MCF 10A (cell line): ENCODE data around the gene MED15. TPM values are rescaled to one million over a fixed set of nuclear protein-coding genes. Genes with fewer than 3 reads are reported as not detected.
A peak's percentile ranks its signal among the peaks of the same experiment; 100 is the strongest.

Source experiments
- BruUV-seq: library from RNA; stranded (reverse); fragments of 400-500 nt; replicated peaks from 2 replicates; lab custom pipeline; 2021; lab: Mats Ljungman, UMichigan
- CTCF ChIA-PET: fragments of 300-600 bp; sonication (Branson Sonifier 250); formaldehyde crosslinking; extraction: SDS; loops from one replicate; lab custom pipeline; 2021; ENCODE audit warnings: antibody characterized with exemption, inconsistent platforms; lab: Yijun Ruan, JAX
- POLR2A ChIA-PET: fragments of 300-600, 350-650 bp; sonication (Branson Sonifier 250); formaldehyde crosslinking; extraction: SDS; loops from one replicate; lab custom pipeline; 2020; ENCODE audit warnings: antibody characterized with exemption, inconsistent platforms; lab: Yijun Ruan, JAX
- DNase-seq: peaks from one replicate; pipeline ENCODE4 v3.0.0-alpha.2; 2018; ENCODE audit not compliant: unreplicated experiment
- H3K27ac Mint-ChIP-seq: one replicate; pipeline ENCODE4 v1.8.0; 2022; ENCODE audit warnings: mild to moderate bottlenecking, low read depth, mixed read lengths; ENCODE audit not compliant: unreplicated experiment
- H3K27me3 Mint-ChIP-seq: one replicate; pipeline ENCODE4 v1.8.0; 2022; ENCODE audit warnings: mixed read lengths; ENCODE audit not compliant: insufficient read depth, unreplicated experiment
- H3K36me3 Mint-ChIP-seq: one replicate; pipeline ENCODE4 v1.8.0; 2022; ENCODE audit warnings: mild to moderate bottlenecking, moderate library complexity, mixed read lengths; ENCODE audit not compliant: insufficient read depth, unreplicated experiment
- H3K4me1 Mint-ChIP-seq: one replicate; pipeline ENCODE4 v1.8.0; 2022; ENCODE audit warnings: mixed read lengths; ENCODE audit not compliant: insufficient read depth, unreplicated experiment
- H3K4me3 Mint-ChIP-seq: one replicate; pipeline ENCODE4 v1.8.0; 2022; ENCODE audit warnings: mild to moderate bottlenecking, moderate library complexity, mixed read lengths; ENCODE audit not compliant: unreplicated experiment
- H3K9me3 Mint-ChIP-seq: one replicate; pipeline ENCODE4 v1.8.0; 2022; ENCODE audit warnings: mixed read lengths; ENCODE audit not compliant: unreplicated experiment
- CTCF ChIP-seq: fragments of 200-600 bp; IDR thresholded peaks from one replicate; pipeline ENCODE4 v1.8.0; 2022; ENCODE audit warnings: antibody characterized with exemption, mild to moderate bottlenecking; ENCODE audit not compliant: unreplicated experiment
- intact Hi-C: fragments of 100-400 bp; cut with micrococcal nuclease; formaldehyde crosslinking; loops from 2 replicates; pipeline ENCODE4 v1.14.1; 2022
- total RNA-seq: library from RNA; stranded (reverse); gene quantifications from 2 replicates; pipeline ENCODE4 v1.2.3, GENCODE V29; 2022

MED15 gene
- total RNA-seq, 1 experiment from 2014 or later = 122 TPM

GRCh38 chr22:20494978-20495860 lies 12.2 kb upstream of the MED15 start, which contains the start of gene KLHL22:
Gene KLHL22, minus strand, starts transcription at chr22:20495795. Its CDS starts 6,584 bp downstream, at chr22:20489211.
- Mint-ChIP-seq H3K4me3 (peak within 1 kb of the TSS; percentile 97), H3K9me3 (no peaks in the 10 kb centered on the region), H3K36me3 (peaks cover 6% of the 10 kb centered on the region), H3K4me1 (peaks cover 18% of the 10 kb centered on the region), H3K27me3 (no peaks in the 10 kb centered on the region), H3K27ac (peak within 1 kb of the TSS; percentile 91)
- POLR2A ChIA-PET = interaction anchor here (0.7 to 2.2 kb wide), 7 partner anchors 9 to 74 kb away, joined by 3 to 17 read pairs (median 6); partner anchors contain the start of gene MED15
- peak; percentile 22 for DNase-seq
- no peak for TF ChIP-seq CTCF
- intact Hi-C loops = loop anchor here (5.0 kb wide), 1 partner anchor 37 kb away; no protein-coding TSS in a partner anchor
- CTCF ChIA-PET = interaction anchor here (0.5 to 1.2 kb wide), 4 partner anchors 35 to 99 kb away, joined by 3 to 12 read pairs (median 3); no protein-coding TSS in a partner anchor
- no TSS peak for BruUV-seq

GRCh38 chr22:20495861-20496681 lies 11.3 kb upstream of the MED15 start:
- ChIA-PET POLR2A (interaction anchor here (0.8 to 2.2 kb wide), 5 partner anchors 9 to 35 kb away, joined by 3 to 11 read pairs (median 4); partner anchors contain the start of gene MED15), CTCF (interaction anchor here (1.0 to 1.2 kb wide), 3 partner anchors 34 to 248 kb away, joined by 3 to 4 read pairs (median 4); no protein-coding TSS in a partner anchor)
- Mint-ChIP-seq H3K4me1 (peaks cover 18% of the 10 kb centered on the region), H3K27me3 (no peaks in the 10 kb centered on the region), H3K36me3 (peaks cover 15% of the 10 kb centered on the region), H3K9me3 (no peaks in the 10 kb centered on the region), H3K4me3 (peak overlapping the region; percentile 97), H3K27ac (peak overlapping the region; percentile 91)
- DNase-seq = peak; percentile 88
- intact Hi-C loops = loop anchor here (1.0 to 5.0 kb wide), 2 partner anchors 36 to 78 kb away; no protein-coding TSS in a partner anchor
- TF ChIP-seq CTCF = peak; percentile 83
- no TSS peak for BruUV-seq

GRCh38 chr22:20497426-20497825 lies 10.0 kb upstream of the MED15 start:
- no peak for DNase-seq
- Mint-ChIP-seq H3K27ac (no peak overlapping the region), H3K36me3 (peaks cover 24% of the 10 kb centered on the region), H3K27me3 (no peaks in the 10 kb centered on the region), H3K4me3 (no peak overlapping the region), H3K9me3 (no peaks in the 10 kb centered on the region), H3K4me1 (peaks cover 10% of the 10 kb centered on the region)
- CTCF ChIA-PET = interaction anchor here (0.8 to 1.9 kb wide), 3 partner anchors 79 to 185 kb away, joined by 3 to 5 read pairs (median 4); no protein-coding TSS in a partner anchor
- intact Hi-C loops = loop anchor here (5.0 kb wide), 1 partner anchor 35 kb away; no protein-coding TSS in a partner anchor
- POLR2A ChIA-PET = interaction anchor here (0.9 kb wide), 1 partner anchor 35 kb away, joined by 4 read pairs; no protein-coding TSS in a partner anchor
- no TSS peak for BruUV-seq
- TF ChIP-seq CTCF = no peak
